HL-60/S4 treated with retinoic acid at 250 ng/mL for 4 days and 3 days (cell line): ENCODE results near the gene TAF6.

ENCODE experiments used
- in situ Hi-C: fragments of 300-500 bp; cut with MboI; formaldehyde crosslinking; loops from 2 replicates; pipeline ENCODE4 v1.7.0; 2022; ENCODE audit warnings: low sequenced_read_pairs

TAF6 gene

DNA sequence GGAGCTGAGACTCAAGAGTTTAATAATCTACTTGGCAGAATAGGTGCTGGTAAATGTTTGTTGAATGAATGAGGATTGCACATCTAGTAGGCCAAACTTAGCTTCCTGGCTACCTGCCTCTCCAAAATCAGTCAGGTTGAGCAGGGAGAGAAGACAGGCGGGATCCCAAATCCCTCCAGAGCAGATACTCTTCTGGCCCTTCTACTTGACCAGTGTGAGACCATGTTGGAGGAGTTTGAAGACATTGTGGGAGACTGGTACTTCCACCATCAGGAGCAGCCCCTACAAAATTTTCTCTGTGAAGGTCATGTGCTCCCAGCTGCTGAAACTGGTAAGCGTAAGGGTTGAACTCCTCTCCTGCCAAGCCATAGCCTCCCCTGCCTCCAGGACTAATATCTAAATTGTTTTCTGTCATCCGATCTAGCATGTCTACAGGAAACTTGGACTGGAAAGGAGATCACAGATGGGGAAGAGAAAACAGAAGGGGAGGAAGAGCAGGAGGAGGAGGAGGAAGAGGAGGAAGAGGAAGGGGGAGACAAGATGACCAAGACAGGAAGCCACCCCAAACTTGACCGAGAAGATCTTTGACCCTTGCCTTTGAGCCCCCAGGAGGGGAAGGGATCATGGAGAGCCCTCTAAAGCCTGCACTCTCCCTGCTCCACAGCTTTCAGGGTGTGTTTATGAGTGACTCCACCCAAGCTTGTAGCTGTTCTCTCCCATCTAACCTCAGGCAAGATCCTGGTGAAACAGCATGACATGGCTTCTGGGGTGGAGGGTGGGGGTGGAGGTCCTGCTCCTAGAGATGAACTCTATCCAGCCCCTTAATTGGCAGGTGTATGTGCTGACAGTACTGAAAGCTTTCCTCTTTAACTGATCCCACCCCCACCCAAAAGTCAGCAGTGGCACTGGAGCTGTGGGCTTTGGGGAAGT is 5.4 kb upstream of the TAF6 start:
- in situ Hi-C loops, result no loop called here

GRCh38 chr7:100122568-100122967 is 3.4 kb upstream of the TAF6 start:
- in situ Hi-C loops, result no loop called here

- in situ Hi-C loops, result no loop called here
These were observed 2.9 kb upstream of the TAF6 start for GRCh38 chr7:100122067-100122466.

- in situ Hi-C loops, result no loop called here
These were observed 1.5 kb upstream of the TAF6 start for GRCh38 chr7:100120733-100121036.

GRCh38 chr7:100119970-100120732 is 993 bp upstream of the TAF6 start:
- in situ Hi-C loops, result no loop called here

- in situ Hi-C loops, result no loop called here
These were observed 628 bp downstream of the TAF6 start for GRCh38 chr7:100118388-100119071.

DNA sequence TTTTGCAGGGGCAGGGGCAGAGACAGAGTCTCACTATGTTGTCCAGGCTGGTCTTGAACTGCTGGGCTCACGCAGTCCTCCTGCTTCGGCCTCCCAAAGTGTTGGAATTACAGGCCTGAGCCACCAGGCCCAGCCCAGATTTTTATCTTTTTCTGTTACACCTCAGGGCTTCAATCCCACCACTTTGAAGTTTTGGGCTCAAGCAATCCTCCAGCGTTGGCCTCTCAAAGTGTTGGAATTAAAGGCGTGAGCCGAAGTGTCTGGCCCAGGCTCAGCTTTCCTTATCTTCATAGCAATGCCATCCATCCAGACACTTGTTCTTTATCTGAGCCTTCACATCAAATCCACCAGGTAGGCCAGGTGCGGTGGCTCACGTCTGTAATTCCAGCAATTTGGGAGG is 4.1 kb downstream of the TAF6 start:
- in situ Hi-C loops, result no loop called here

DNA sequence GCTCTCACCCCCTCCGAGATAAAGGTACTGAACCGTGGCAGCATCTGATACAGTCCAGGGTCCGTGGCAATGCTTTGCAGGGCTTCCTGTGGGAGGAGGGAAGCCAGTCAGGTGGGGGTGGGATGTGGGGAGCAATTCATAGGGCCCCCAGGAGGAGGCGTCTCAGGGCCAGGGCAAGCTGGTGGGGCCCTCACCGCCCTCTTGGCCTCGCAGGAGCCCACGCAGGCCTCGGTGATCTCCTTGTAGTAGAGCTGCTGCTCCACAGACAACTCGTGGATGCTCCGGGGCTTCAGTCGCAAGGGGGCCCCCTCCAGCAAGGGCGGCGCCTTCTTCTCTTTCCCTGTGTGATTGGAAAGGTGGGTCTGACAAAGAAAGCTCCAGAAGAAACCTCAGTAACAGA is 7.2 kb downstream of the TAF6 start:
- in situ Hi-C loops, result no loop called here

GRCh38 chr7:100111156-100111555 is 8.0 kb downstream of the TAF6 start:
- in situ Hi-C loops, result no loop called here

- in situ Hi-C loops, result no loop called here
These were observed 9.5 kb downstream of the TAF6 start for GRCh38 chr7:100109521-100110163.

DNA sequence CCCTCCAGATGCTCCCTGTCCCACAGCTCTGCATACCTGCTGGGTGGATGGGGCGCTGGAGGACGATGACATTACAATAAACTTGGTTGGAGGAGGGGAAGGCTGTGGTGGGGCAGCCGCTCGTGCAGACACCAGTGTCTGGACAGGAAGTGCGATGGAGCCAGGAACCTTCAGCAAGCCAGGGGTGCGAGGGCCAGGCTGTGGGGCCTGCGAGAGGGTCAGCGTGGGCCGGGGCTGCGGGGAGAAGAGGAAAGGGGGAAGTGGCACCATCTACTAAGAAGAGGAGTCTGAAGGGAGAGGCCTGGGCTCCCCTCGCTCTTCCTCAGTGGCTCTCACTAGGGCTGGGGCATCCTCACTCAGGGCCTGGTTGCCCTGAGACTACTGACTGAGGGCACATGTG is 11.3 kb downstream of the TAF6 start:
- in situ Hi-C loops, result no loop called here

DNA sequence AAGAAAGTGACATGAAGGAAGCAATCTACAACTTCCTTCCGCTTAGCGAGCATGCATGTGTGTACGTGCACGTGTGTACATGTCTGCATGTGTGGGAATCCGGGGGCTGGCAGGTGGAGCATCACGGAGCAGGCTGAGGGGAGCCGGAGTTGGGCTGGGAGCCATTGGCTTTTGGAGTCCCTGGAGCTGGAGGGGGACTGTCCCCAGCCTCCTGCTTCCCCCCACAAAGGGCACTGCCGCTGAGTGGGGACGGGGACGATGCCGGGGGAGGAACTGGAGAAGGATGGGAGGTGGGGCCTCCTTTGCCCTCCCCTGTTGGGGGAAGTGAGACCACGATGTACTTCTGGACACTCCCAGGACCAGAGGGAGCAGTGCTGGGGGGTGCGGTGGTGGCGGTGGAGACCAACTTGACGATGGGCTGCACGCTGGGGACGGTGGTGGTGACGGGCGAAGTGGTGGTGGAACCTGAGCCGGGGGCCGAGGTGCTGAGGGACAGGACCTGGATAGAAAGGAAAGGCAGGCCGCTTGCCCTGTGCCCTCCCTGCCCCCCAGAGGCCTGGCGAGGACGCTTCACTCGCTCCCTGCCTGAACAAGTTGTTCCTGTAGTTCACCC is 11.9 kb downstream of the TAF6 start:
- in situ Hi-C loops, result no loop called here

DNA sequence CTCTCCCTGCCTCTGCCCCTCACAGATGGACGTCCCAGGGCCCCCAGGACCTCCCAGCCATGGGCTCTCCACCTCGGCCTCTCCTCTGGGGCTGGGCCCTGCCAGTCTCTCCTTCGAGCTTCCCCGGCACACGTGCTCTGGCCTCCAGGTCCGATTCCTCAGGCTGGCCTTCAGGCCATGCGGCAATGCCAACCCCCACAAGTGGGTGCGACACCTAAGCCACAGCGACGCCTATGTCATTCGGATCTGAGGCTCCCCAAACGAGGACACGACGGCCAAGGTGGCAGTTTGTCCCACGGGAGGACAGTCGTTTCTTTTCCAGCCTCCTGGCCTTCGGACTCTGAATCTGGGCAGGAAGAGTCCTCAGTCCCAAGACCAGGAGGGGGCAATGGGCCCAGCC is 12.5 kb downstream of the TAF6 start:
- in situ Hi-C loops, result no loop called here

DNA sequence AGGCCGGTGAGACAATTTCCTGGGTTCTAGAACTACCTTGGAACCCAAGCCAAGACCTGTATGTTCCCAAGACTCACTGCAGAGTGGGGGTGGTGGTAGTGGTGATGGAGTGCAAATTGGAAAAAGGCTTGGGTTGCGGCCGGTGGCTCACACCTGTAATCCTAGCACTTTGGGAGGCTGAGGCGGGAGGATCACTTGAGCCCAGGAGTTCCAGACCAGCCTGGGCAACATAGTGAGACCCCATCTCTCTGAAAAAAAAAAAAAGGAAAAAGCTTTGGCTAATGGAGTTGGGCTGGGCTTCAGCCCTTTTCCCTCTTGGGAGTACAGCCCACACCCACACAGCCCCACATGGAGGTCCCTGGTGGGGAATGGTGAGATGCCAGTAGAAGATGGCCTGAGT is 13.6 kb downstream of the TAF6 start:
- in situ Hi-C loops, result no loop called here

DNA sequence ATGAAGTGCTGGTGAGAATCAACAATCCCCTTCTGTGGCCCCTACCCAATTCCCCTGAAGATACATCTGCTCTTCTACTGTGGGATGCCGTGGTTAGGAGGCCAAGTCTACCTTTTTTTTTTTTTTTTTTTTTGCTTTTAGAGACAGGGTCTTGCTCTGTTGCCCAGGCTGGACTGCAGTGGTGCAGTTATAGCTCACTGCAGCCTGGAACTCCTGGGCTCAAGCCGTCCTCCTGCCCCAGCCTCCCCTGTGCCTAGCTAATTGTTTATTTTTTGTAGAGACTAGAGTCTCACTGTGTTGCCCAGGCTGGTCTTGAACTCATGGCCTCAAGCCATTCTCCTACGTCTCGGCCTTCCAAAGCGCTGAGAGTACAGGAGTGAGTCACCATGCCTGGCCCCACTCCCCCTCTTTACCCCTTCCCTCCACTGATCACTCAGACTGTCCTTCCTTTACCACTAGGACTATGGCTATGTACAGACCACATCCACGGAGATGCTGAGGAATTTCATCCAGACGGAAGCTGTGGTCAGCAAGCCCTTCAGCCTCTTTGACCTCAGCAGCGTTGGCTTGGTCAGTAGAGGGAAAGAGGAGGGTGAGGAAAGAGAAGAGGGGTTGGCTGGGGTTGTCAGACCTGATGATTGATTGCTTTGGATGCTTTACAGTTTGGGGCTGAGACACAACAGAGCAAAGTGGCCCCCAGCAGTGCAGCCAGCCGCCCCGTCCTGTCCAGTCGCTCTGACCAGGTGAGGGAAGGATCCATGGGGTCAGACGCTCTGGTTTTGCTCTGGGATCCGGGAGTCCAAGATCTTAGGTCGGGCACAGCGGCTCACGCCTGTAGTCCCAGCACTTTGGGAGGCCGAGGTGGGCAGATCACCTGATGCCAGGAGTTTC is 16.0 kb downstream of the TAF6 start:
- in situ Hi-C loops, result no loop called here

GRCh38 chr7:100101016-100101862 is 17.9 kb downstream of the TAF6 start, which contains the start of the genes AP4M1 and MCM7:
Gene AP4M1, plus strand, starts transcription at chr7:100101643. Its CDS starts 72 bp downstream, at chr7:100101715.
Gene MCM7, minus strand, starts transcription at chr7:100101397. Its CDS starts 103 bp downstream, at chr7:100101294.
- in situ Hi-C loops, result no loop called here

- in situ Hi-C loops, result no loop called here
These were observed 18.6 kb downstream of the TAF6 start for GRCh38 chr7:100100420-100101015.

- in situ Hi-C loops, result no loop called here
These were observed 19.7 kb downstream of the TAF6 start for GRCh38 chr7:100099452-100099851.
